Chondrocyte (in vitro differentiated cells): ENCODE data around the gene SNRNP25. TPM values are rescaled to one million over a fixed set of nuclear protein-coding genes. Genes with fewer than 3 reads are reported as not detected.
A peak's percentile ranks its signal among the peaks of the same experiment; 100 is the strongest.

ENCODE experiments used
- DNase-seq: peaks from one replicate; pipeline ENCODE4 v3.0.0; 2021; ENCODE audit warnings: mixed read lengths, low spot score
- H3K27ac Mint-ChIP-seq: one replicate; pipeline ENCODE4 v1.8.0; 2021; ENCODE audit warnings: mild to moderate bottlenecking, moderate library complexity, mixed read lengths; ENCODE audit not compliant: unreplicated experiment
- H3K27me3 Mint-ChIP-seq: 2 replicates; pipeline ENCODE4 v1.8.0; 2021; ENCODE audit warnings: low read depth, mixed read lengths
- H3K36me3 Mint-ChIP-seq: 2 replicates; pipeline ENCODE4 v1.8.0; 2021; ENCODE audit warnings: low read depth, mixed read lengths
- H3K4me1 Mint-ChIP-seq: 2 replicates; pipeline ENCODE4 v1.8.0; 2021; ENCODE audit warnings: low read depth, mild to moderate bottlenecking, mixed read lengths
- H3K4me3 Mint-ChIP-seq: one replicate; pipeline ENCODE4 v1.8.0; 2021; ENCODE audit warnings: mild to moderate bottlenecking, moderate library complexity, mixed read lengths; ENCODE audit not compliant: unreplicated experiment
- H3K9me3 Mint-ChIP-seq: 2 replicates; pipeline ENCODE4 v1.8.0; 2021; ENCODE audit warnings: low read depth, mixed read lengths
- CTCF ChIP-seq: fragments of 200-600 bp; sonication (generic); IDR thresholded peaks from 2 replicates; pipeline ENCODE4 v1.5.0; 2021; ENCODE audit warnings: antibody characterized with exemption, mild to moderate bottlenecking, moderate library complexity
- total RNA-seq: library from RNA; stranded (reverse); gene quantifications from 3 replicates; pipeline ENCODE4 v1.2.1, GENCODE V29; 2021

The SNRNP25 gene
- total RNA-seq, 1 donor from 2014 or later = 28.0 TPM

- Mint-ChIP-seq H3K4me3 (no peak overlapping the region), H3K9me3 (no peaks in the 10 kb centered on the region), H3K27me3 (no peaks in the 10 kb centered on the region), H3K36me3 (peaks cover 7% of the 10 kb centered on the region), H3K4me1 (peaks cover 11% of the 10 kb centered on the region), H3K27ac (no peak overlapping the region)
- no peak for DNase-seq
- no peak for TF ChIP-seq CTCF
These were observed 41.3 kb downstream of the SNRNP25 start for GRCh38 chr16:94918-95265.

GRCh38 chr16:96935-97381, 43.3 kb downstream of the SNRNP25 start:
- H3K27ac Mint-ChIP-seq = peak overlapping the region; percentile 68
- H3K4me1 Mint-ChIP-seq = peaks cover 24% of the 10 kb centered on the region
- H3K27me3 Mint-ChIP-seq = no peaks in the 10 kb centered on the region
- no peak for DNase-seq
- H3K9me3 Mint-ChIP-seq = no peaks in the 10 kb centered on the region
- H3K4me3 Mint-ChIP-seq = no peak overlapping the region
- peak; percentile 98 for TF ChIP-seq CTCF
- peaks cover 5% of the 10 kb centered on the region for H3K36me3 Mint-ChIP-seq

- H3K36me3 Mint-ChIP-seq = peaks cover 2% of the 10 kb centered on the region
- peak overlapping the region; percentile 27 for H3K27ac Mint-ChIP-seq
These were observed 44.2 kb downstream of the SNRNP25 start for GRCh38 chr16:97822-98221.

GRCh38 chr16:100989-101388, 47.4 kb downstream of the SNRNP25 start:
- Mint-ChIP-seq H3K4me3 (no peak overlapping the region), H3K9me3 (no peaks in the 10 kb centered on the region), H3K36me3 (peaks cover 2% of the 10 kb centered on the region), H3K4me1 (peaks cover 37% of the 10 kb centered on the region), H3K27ac (no peak overlapping the region), H3K27me3 (no peaks in the 10 kb centered on the region)
- TF ChIP-seq CTCF = no peak
- no peak for DNase-seq

More at GRCh38 chr16:97822-98221, 44.2 kb downstream of the SNRNP25 start:
- no peak for DNase-seq
- Mint-ChIP-seq H3K4me1 (peaks cover 33% of the 10 kb centered on the region), H3K4me3 (no peak overlapping the region), H3K27me3 (no peaks in the 10 kb centered on the region), H3K9me3 (no peaks in the 10 kb centered on the region)
- TF ChIP-seq CTCF = no peak

GRCh38 chr16:101586-101985, 48.0 kb downstream of the SNRNP25 start:
- no peak for DNase-seq
- Mint-ChIP-seq H3K27ac (peak overlapping the region; percentile 89), H3K4me3 (peak overlapping the region; percentile 26), H3K9me3 (no peaks in the 10 kb centered on the region), H3K4me1 (peaks cover 37% of the 10 kb centered on the region), H3K36me3 (peaks cover 2% of the 10 kb centered on the region), H3K27me3 (no peaks in the 10 kb centered on the region)
- TF ChIP-seq CTCF = no peak
